GM20000 (cell line): ENCODE measurements around the gene CDK11A.

Experiments used
- DNase-seq: peaks from one replicate; pipeline ENCODE4 v3.0.0; 2012; ENCODE audit warnings: low spot score
- TF ChIP-seq, protein P1 (sequence below): IDR thresholded peaks from 2 replicates; pipeline ENCODE4 v1.5.1; 2012; ENCODE audit warnings: mild to moderate bottlenecking, control low read depth; ENCODE audit errors: extremely low read depth, missing control alignments

CDK11A gene

GRCh38 chr1:1724035-1724864 lies at the start of gene CDK11A:
CDK11A (minus strand) TSS chr1:1724357; CDS start chr1:1722818, 1,539 bp downstream.
- peak; percentile 93 for DNase-seq

DNA sequence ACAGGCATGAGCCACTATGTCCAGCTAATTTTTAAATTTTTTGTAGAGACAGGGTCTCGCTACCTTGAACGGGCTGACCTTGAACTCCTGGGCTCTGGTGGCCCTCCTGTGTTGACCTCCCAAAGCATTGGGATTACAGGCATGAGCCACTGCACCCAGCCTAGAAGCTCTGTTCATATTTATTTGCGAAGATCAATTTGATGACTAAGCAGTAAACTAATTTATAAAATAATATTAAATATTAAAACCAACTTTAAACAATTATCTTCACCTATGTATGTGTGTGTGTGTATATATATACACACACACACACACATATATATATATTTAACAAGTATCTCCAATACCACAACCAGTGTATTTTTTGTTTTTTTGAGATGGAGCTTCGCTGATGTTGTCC lies 49.7 kb upstream of the CDK11A start:
- no peak for DNase-seq
- TF ChIP-seq, protein P1, sequence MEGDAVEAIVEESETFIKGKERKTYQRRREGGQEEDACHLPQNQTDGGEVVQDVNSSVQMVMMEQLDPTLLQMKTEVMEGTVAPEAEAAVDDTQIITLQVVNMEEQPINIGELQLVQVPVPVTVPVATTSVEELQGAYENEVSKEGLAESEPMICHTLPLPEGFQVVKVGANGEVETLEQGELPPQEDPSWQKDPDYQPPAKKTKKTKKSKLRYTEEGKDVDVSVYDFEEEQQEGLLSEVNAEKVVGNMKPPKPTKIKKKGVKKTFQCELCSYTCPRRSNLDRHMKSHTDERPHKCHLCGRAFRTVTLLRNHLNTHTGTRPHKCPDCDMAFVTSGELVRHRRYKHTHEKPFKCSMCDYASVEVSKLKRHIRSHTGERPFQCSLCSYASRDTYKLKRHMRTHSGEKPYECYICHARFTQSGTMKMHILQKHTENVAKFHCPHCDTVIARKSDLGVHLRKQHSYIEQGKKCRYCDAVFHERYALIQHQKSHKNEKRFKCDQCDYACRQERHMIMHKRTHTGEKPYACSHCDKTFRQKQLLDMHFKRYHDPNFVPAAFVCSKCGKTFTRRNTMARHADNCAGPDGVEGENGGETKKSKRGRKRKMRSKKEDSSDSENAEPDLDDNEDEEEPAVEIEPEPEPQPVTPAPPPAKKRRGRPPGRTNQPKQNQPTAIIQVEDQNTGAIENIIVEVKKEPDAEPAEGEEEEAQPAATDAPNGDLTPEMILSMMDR, result no peak

- TF ChIP-seq, protein P1, result no peak
- no peak for DNase-seq
These were observed 46.9 kb upstream of the CDK11A start for GRCh38 chr1:1771096-1771495.

GRCh38 chr1:1770102-1770501 lies 45.9 kb upstream of the CDK11A start:
- TF ChIP-seq, protein P1, result no peak
- DNase-seq, result no peak

- TF ChIP-seq, protein P1, result no peak
- DNase-seq, result no peak
These were observed 44.3 kb upstream of the CDK11A start for GRCh38 chr1:1768249-1768992.

DNA sequence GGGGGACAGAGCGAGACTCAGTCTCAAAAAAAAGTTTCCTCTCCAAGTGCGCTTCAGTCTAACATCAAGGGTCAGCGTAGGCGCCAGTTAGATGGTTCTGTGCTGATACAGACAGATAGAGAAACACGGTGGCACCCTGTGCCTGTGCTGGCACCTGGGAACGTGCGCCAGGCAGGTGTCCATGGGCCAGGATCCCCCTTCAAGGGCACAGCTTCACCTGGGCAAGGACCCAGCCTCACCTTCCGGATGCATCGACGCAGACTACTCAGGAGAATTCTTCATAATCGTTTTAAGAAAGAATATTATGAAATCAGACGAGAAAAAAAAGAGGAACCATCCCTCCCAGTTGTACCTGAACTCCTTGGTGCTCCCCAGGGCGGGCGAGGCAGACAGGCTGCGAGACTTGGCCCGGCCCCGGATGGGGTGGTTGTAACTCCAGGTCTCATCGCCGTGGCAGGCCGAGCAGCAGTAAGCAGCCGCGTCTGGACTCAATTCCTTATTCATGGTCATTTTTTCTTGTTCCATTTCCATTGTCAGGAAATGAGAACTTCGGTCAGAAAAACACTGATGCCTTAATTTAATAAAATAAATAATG lies 40.8 kb upstream of the CDK11A start:
- TF ChIP-seq, protein P1, result no peak
- DNase-seq, result no peak

GRCh38 chr1:1763657-1764621 lies 39.8 kb upstream of the CDK11A start:
- TF ChIP-seq, protein P1, result no peak
- DNase-seq, result no peak
